ENCODE results near the gene SIGLEC11.

DNA sequence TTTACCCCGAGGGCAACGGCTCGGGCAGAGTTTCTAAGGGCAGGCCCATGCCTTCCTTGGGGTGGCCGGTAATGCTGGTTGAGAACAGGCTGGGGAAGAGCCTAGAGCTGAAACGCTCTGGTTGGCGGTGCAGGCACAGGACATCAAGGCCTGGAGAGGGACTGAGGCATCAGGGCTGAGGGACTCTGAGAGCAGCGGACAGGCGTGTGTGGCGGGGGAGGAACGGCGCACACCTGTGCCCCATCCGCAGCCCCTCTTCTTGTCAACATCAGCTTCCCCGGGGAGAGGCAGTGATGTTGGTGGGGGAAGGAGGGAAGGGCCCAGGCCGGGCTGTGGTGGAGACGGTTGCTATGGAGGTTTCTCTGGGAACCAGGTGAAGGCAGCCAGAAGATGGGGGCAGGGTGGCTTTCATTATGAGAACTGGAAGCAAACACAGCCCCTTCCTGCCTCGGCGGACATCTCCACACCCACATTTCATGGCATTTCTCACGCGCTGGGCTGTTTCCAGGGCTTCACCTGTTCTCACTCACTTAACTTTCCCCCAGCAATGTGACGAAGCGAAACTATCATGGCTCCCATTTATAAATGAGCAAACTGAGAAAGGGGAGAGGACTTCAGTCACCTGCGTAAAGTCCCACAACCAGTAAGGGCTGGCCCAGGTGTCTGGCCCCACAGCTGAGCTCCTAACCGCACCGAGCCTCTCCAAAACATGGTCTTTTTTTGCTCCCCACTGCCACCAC lies 40.2 kb downstream of the SIGLEC11 start:
- TF ChIP-seq EP300 (IDR thresholded peaks at IDR 0.05; ENCODE audit: borderline replicate concordance in 1 of 2, low read depth in 1 of 2, low read length in 1 of 2) (no peak), CTCF (IDR thresholded peaks at IDR 0.05) (no peak), NRF1 (IDR thresholded peaks at IDR 0.05; ENCODE audit: low read depth, low read length) (no peak), POLR2AphosphoS5 (IDR thresholded peaks at IDR 0.05; ENCODE audit: low read depth, low read length) (no peak), USF1 (IDR thresholded peaks at IDR 0.05; ENCODE audit: borderline replicate concordance, low read depth) (no peak), YY1 (IDR thresholded peaks at IDR 0.05; ENCODE audit: low read depth) (no peak), JUND (IDR thresholded peaks at IDR 0.05) (no peak), RFX5 (IDR thresholded peaks at IDR 0.05; ENCODE audit: low read length) (no peak), RAD21 (IDR thresholded peaks at IDR 0.05; ENCODE audit: low read length) (no peak), SIN3A (IDR thresholded peaks at IDR 0.05; ENCODE audit: borderline replicate concordance, low read depth, low read length) (no peak), GABPA (IDR thresholded peaks at IDR 0.05; ENCODE audit: low read depth) (no peak)
- TF ChIP-seq, protein P1, sequence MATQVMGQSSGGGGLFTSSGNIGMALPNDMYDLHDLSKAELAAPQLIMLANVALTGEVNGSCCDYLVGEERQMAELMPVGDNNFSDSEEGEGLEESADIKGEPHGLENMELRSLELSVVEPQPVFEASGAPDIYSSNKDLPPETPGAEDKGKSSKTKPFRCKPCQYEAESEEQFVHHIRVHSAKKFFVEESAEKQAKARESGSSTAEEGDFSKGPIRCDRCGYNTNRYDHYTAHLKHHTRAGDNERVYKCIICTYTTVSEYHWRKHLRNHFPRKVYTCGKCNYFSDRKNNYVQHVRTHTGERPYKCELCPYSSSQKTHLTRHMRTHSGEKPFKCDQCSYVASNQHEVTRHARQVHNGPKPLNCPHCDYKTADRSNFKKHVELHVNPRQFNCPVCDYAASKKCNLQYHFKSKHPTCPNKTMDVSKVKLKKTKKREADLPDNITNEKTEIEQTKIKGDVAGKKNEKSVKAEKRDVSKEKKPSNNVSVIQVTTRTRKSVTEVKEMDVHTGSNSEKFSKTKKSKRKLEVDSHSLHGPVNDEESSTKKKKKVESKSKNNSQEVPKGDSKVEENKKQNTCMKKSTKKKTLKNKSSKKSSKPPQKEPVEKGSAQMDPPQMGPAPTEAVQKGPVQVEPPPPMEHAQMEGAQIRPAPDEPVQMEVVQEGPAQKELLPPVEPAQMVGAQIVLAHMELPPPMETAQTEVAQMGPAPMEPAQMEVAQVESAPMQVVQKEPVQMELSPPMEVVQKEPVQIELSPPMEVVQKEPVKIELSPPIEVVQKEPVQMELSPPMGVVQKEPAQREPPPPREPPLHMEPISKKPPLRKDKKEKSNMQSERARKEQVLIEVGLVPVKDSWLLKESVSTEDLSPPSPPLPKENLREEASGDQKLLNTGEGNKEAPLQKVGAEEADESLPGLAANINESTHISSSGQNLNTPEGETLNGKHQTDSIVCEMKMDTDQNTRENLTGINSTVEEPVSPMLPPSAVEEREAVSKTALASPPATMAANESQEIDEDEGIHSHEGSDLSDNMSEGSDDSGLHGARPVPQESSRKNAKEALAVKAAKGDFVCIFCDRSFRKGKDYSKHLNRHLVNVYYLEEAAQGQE (IDR thresholded peaks at IDR 0.05; ENCODE audit: low read depth, low read length) = no peak
- TF ChIP-seq, protein P2, sequence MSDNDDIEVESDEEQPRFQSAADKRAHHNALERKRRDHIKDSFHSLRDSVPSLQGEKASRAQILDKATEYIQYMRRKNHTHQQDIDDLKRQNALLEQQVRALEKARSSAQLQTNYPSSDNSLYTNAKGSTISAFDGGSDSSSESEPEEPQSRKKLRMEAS (IDR thresholded peaks at IDR 0.05; ENCODE audit: low read depth) = no peak

All from SK-N-SH (cell line).